GM12891 (cell line): ENCODE measurements around the gene ZC3H6.

Experiments
- PAX5 ChIP-seq: IDR thresholded peaks from 2 replicates; pipeline ENCODE4 v1.6.1; 2011; ENCODE audit warnings: low read length, moderate library complexity, mild to moderate bottlenecking; ENCODE audit not compliant: insufficient read depth, severe bottlenecking
- POLR2A ChIP-seq: IDR thresholded peaks from 2 replicates; pipeline ENCODE4 v1.6.1; 2011; ENCODE audit warnings: low read depth, low read length, control low read depth
- POLR2AphosphoS5 ChIP-seq: IDR thresholded peaks from 2 replicates; pipeline ENCODE4 v1.6.1; 2011; ENCODE audit warnings: low read depth, low read length, control low read depth
- POU2F2 ChIP-seq: IDR thresholded peaks from 2 replicates; pipeline ENCODE4 v1.6.1; 2011; ENCODE audit warnings: low read depth, mild to moderate bottlenecking, control low read depth, low read length, moderate library complexity
- SPI1 ChIP-seq: IDR thresholded peaks from 2 replicates; pipeline ENCODE4 v1.6.1; 2011; ENCODE audit warnings: low read depth, low read length, control low read depth
- TAF1 ChIP-seq: IDR thresholded peaks from 2 replicates; pipeline ENCODE4 v1.6.1; 2011; ENCODE audit warnings: low read depth, low read length, control low read depth

DNA sequence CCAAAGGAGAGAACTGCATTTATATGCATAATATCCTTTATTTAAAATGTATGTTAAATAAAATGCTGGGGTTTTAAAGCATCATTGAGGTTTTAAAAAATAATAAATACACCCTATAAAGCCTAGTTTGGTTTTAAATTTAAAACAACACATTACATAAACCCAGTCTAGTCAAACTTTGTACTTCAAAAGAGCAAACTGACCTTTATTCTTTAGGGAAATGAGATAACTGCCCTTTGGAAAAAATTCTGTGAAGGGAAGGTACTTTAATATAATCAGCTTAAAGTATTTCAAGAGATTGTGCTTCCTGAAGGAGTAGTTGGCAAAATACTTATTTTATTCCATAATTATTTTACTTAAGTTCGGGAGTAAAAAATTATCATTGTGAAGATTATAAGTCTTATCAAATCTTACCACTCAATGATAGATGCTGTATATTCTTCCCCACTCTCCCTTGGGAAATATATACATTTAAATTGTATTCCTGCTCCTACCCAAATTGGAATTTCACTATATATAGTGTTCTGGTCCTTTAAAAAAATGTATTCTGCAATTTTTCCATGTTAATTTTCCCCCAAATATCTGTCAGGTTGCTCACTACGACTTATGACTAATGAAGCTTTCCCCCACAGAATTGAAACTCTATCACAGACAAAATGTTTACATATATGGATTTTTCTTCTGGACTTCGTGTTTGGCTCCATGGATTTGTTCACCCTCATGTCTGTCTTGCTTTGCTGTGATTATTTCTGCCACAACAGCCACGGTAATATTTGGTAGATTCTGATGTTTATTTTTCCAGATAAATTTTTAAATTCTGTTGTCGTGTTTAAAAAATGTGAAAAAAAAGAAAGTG is 42.1 kb downstream of the ZC3H6 start:
- TF ChIP-seq POLR2AphosphoS5 (no peak), POLR2A (no peak), POU2F2 (no peak), SPI1 (no peak), TAF1 (no peak), PAX5 (no peak)
